Stimulated activated CD8-positive, alpha-beta memory T cell treated with anti-CD3 and anti-CD28 coated beads, Interleukin-4, amount 100 ng/mL, for 4 hours (primary cell): ENCODE results near the gene ABL2.

Experiments used
- DNase-seq, 2 donors: peaks; one replicate each; pipeline ENCODE4 v3.0.0-alpha.2; 2020; ENCODE audit warnings: low read depth in 2 of 2, low spot score in 1 of 2

ABL2 gene

DNA sequence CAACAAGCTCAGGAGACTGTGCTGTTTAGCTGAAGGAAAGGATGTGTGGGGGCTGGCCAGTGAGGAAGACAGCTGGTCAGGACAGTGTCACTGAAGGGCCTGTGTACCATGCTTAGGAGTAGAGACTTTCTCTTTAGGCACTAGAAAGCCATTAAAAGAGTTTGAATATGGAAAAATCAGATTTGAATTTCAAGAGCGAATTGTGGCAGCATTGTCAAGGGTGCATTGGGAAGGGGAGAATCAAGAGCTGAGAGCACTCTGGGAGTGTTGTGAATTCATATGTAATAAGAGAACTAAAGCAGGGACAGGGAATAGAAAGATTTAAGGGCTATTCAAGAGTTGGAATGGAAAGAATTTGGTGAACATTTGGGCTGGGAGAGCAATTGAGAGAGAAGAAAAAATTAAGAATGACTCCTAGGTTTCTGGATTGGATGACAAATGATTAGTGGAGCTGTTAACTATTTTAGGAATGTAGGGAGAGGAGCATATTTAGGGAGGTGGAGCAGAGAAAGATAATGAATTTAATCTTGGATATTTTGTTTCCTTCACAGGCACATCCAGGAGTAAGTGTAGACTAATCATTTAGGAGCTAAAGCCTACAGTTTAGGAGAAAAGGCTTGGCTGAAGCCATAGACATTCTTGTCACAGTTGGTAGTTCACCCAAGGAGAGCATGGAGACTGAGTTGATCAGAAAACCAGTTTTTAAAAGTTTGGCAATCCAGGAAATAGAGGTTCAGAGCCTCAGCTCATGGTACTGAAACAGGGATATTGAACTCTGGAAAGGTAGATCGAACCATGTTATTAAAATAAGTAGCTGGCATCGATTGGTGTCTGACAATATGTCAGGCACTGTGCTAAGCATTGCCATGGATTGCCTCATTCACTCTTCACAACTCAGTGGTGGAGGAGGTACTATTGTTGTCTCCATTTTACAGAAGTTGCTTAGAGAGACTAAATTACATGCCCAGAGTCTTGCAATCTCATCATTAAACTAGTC is 170.7 kb downstream of the ABL2 start:
- no peak for DNase-seq

DNA sequence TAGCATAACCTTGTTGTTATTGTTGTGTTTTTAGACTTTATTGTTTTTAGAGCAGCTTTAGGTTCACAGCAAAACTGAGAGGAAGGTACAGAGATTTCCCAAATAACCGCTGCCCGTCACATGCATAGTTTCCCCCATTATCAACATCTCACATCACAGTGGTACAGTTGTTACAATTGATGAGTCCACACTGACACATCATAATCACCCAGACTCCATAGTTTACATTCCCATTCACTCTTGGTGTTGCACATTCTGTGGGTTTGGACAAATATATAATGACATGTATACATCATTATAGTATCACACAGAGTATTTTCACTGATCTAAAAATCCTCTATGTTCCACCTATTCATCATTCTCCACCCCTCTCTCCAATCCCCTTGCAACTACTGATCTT is 173.5 kb downstream of the ABL2 start:
- no peak for DNase-seq

DNA sequence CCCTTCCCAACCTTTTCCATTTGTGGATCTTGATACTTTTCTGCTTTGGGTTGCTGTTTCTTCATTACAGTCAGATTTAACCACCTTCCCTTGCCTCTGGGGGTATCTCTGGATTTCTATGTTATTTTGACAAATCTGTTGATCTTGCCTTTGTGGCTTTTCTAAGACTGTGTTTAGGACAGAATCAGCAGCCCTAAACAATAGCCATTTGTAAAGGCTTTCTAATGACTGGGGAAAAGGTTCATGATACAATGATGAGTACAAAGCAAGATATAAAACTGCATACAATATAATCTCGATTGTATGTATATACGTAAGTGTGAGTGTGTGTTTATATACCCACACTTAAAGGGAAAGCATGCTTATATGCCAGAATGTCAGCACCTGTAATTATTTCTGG is 176.0 kb downstream of the ABL2 start:
- DNase-seq = no peak

DNA sequence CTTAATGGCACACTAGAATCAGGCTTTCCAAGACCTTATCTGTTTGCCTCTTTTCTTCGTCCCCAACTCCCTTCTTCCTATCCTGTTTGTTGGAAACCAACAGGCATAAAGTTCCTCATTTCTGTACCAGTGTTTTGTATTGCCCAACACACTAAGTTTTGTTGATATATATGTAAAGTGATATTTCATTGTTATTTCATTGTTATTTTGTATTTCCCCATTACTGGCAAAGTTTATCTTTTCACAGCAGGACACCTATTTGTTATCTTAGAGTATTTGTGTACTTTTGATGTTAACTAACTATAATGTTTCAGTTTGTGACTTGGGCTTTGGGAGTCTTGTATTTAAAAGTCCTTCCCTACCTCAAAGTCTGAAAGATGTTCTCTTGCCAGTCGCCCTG is 176.7 kb downstream of the ABL2 start:
- DNase-seq = no peak
